CD4-positive, alpha-beta T cell (primary cell): ENCODE results near the gene C10orf71. TPM values are rescaled to one million over a fixed set of nuclear protein-coding genes. Genes with fewer than 3 reads are reported as not detected.
A peak's percentile ranks its signal among the peaks of the same experiment; 100 is the strongest.

Source experiments
- ATAC-seq: fragments of 200-7000 bp; cut with Tn5 transposase; one replicate; pipeline ENCODE4 v1.10.0; 2022; ENCODE audit warnings: mild to moderate bottlenecking; ENCODE audit not compliant: poor library complexity
- CTCF ChIA-PET: fragments of 350-600 bp; sonication (Branson Sonifier 250); formaldehyde crosslinking; loops from one replicate; lab custom pipeline; 2021; ENCODE audit warnings: antibody characterized with exemption, inconsistent platforms; lab: Charles Lee
- POLR2A ChIA-PET: fragments of 350-600 bp; sonication (Branson Sonifier 250); formaldehyde crosslinking; loops from one replicate; lab custom pipeline; 2021; ENCODE audit warnings: antibody characterized with exemption, inconsistent platforms; lab: Charles Lee
- DNase-seq, 14 experiments: peaks; one replicate each; pipeline ENCODE4 v3.0.0-alpha.2; 2013 to 2020; ENCODE audit warnings: mixed read lengths in 2 of 14
- H3K27ac ChIP-seq, 2 donors: one replicate each; pipeline versions ENCODE4 v1.5.1 to v1.7.0; 2013; ENCODE audit warnings: low read length in 2 of 2, low read depth in 1 of 2, mild to moderate bottlenecking in 1 of 2
- H3K27me3 ChIP-seq, 2 experiments: 1 replicate in 1 of 2; 2 replicates in 1 of 2; pipeline versions ENCODE4 v1.6.1 to v1.7.0; 2013; ENCODE audit warnings: low read length in 2 of 2, control low read depth in 1 of 2, mild to moderate bottlenecking in 1 of 2, moderate library complexity in 1 of 2; ENCODE audit not compliant: insufficient read depth in 2 of 2, control insufficient read depth in 1 of 2
- H3K36me3 ChIP-seq: one replicate; pipeline ENCODE4 v1.6.1; 2013; ENCODE audit warnings: low read length, control low read depth; ENCODE audit not compliant: insufficient read depth
- H3K4me1 ChIP-seq: one replicate; pipeline ENCODE4 v1.6.1; 2013; ENCODE audit warnings: low read length, control low read depth; ENCODE audit not compliant: insufficient read depth
- H3K4me3 ChIP-seq: one replicate; pipeline ENCODE4 v1.5.1; 2013; ENCODE audit warnings: mild to moderate bottlenecking, low read length, moderate library complexity
- H3K9me3 ChIP-seq, 2 experiments: 1 replicate in 1 of 2; 2 replicates in 1 of 2; pipeline versions ENCODE4 v1.6.1 to v1.7.0; 2013; ENCODE audit warnings: low read length in 2 of 2, mild to moderate bottlenecking in 2 of 2, control low read depth in 1 of 2, moderate library complexity in 1 of 2; ENCODE audit not compliant: control insufficient read depth in 1 of 2, insufficient read depth in 1 of 2
- H3K27ac Mint-ChIP-seq: one replicate; pipeline ENCODE4 v1.8.0; 2020; ENCODE audit warnings: mixed read lengths
- H3K27me3 Mint-ChIP-seq: one replicate; pipeline ENCODE4 v1.8.0; 2021; ENCODE audit warnings: mixed read lengths
- H3K36me3 Mint-ChIP-seq: one replicate; pipeline ENCODE4 v1.8.0; 2021; ENCODE audit warnings: low read depth, mixed read lengths
- H3K4me1 Mint-ChIP-seq: one replicate; pipeline ENCODE4 v1.8.0; 2021; ENCODE audit warnings: low read depth, mixed read lengths
- H3K4me3 Mint-ChIP-seq: one replicate; pipeline ENCODE4 v1.8.0; 2020; ENCODE audit warnings: mild to moderate bottlenecking, mixed read lengths
- H3K9me3 Mint-ChIP-seq: one replicate; pipeline ENCODE4 v1.8.0; 2020; ENCODE audit warnings: mixed read lengths
- CTCF ChIP-seq: fragments of 200-600 bp; IDR thresholded peaks from one replicate; pipeline ENCODE4 v1.8.0; 2022; ENCODE audit warnings: antibody characterized with exemption, mild to moderate bottlenecking
- intact Hi-C, 2 experiments: fragments of 100-400 bp; cut with DNase I in 1 of 2; cut with micrococcal nuclease in 1 of 2; formaldehyde crosslinking; loops; one replicate each; pipeline versions ENCODE4 v1.15.1 to v1.9.0; 2023 to 2025; cut with DNase I, micrococcal nuclease
- total RNA-seq, 174 experiments: library from RNA in 2 of 174; stranded (reverse) in 2 of 174; gene quantifications; one replicate each; pipeline ENCODE4 v1.2.3 and lab custom pipeline; 2021 to 2026

C10orf71 gene
- total RNA-seq, 2 experiments from 2014 or later = not detected

DNA sequence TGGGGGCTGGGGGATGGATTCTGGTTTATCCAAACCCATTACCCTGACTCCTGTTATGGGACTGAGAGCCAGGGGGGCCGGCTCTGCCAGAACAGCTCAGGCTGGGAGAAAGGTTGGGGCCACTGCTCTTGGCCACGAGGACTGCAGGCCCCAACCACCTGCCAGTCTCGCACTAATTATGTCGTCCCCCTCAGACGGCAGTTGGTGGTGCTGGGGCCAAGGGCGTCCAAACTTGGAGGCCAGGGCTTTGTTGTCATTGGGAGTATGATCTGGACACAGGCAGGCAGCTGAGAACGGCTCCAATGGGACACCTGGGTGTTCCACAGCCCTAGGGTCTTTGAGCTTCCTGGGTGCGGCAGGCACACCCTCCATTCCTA, 62.2 kb downstream of the C10orf71 start:
- ATAC-seq = no peak
- no peak overlapping the region for H3K27ac Mint-ChIP-seq
- Histone ChIP-seq H3K36me3 (no peaks in the 10 kb centered on the region), H3K27me3 (peaks cover 0 to 2% of the 10 kb centered on the region in 2 experiments), H3K27ac (no peak overlapping the region), H3K9me3 (peaks cover 0 to 16% of the 10 kb centered on the region in 2 experiments), H3K4me1 (no peaks in the 10 kb centered on the region), H3K4me3 (no peak overlapping the region)
- no peaks in the 10 kb centered on the region for H3K9me3 Mint-ChIP-seq
- H3K4me3 Mint-ChIP-seq = no peak overlapping the region
- CTCF ChIA-PET = no interaction called here
- DNase-seq = no peak
- H3K36me3 Mint-ChIP-seq = no peaks in the 10 kb centered on the region
- H3K4me1 Mint-ChIP-seq = no peaks in the 10 kb centered on the region
- no peak for TF ChIP-seq CTCF
- POLR2A ChIA-PET = no interaction called here
- peaks cover 5% of the 10 kb centered on the region for H3K27me3 Mint-ChIP-seq
- intact Hi-C loops = no loop called here

- Mint-ChIP-seq H3K27ac (no peak overlapping the region), H3K36me3 (no peaks in the 10 kb centered on the region), H3K9me3 (no peaks in the 10 kb centered on the region), H3K4me1 (no peaks in the 10 kb centered on the region), H3K27me3 (peaks cover 5% of the 10 kb centered on the region), H3K4me3 (no peak overlapping the region)
- no peak for TF ChIP-seq CTCF
- H3K36me3 ChIP-seq = no peaks in the 10 kb centered on the region
- ChIA-PET POLR2A (no interaction called here), CTCF (no interaction called here)
- H3K27me3 ChIP-seq = peaks cover 0 to 2% of the 10 kb centered on the region in 2 experiments
- H3K4me3 ChIP-seq = no peak overlapping the region
- H3K27ac ChIP-seq = no peak overlapping the region
- DNase-seq = no peak
- H3K9me3 ChIP-seq = peaks cover 0 to 16% of the 10 kb centered on the region in 2 experiments
- no peaks in the 10 kb centered on the region for H3K4me1 ChIP-seq
- ATAC-seq = no peak
- intact Hi-C loops = no loop called here
Observed at GRCh38 chr10:49361735-49362568, 63.0 kb downstream of the C10orf71 start.

- CTCF ChIA-PET = interaction anchor here (0.6 kb wide), 1 partner anchor 159 kb away, joined by 3 read pairs; no protein-coding TSS in a partner anchor
- Histone ChIP-seq H3K9me3 (peaks cover 0 to 16% of the 10 kb centered on the region in 2 experiments), H3K27me3 (peaks cover 0 to 2% of the 10 kb centered on the region in 2 experiments), H3K4me3 (no peak overlapping the region), H3K27ac (no peak overlapping the region), H3K4me1 (no peaks in the 10 kb centered on the region), H3K36me3 (no peaks in the 10 kb centered on the region)
- Mint-ChIP-seq H3K27ac (no peak overlapping the region), H3K36me3 (no peaks in the 10 kb centered on the region), H3K4me1 (no peaks in the 10 kb centered on the region), H3K27me3 (peaks cover 5% of the 10 kb centered on the region), H3K9me3 (no peaks in the 10 kb centered on the region), H3K4me3 (no peak overlapping the region)
- ATAC-seq (no peak), DNase-seq (peak in 3 of 14 experiments; percentile 18 to 49 (median 45))
- POLR2A ChIA-PET = no interaction called here
- TF ChIP-seq CTCF = no peak
- intact Hi-C loops = no loop called here
Observed at GRCh38 chr10:49362596-49363260, 63.8 kb downstream of the C10orf71 start.
